Parathyroid adenoma (tissue), 2 donors: Measurements from ENCODE around the gene KRTAP12-3.

ENCODE experiments used
- H2AFZ ChIP-seq: fragments of 300-600 bp; sonication (generic); one replicate; pipeline ENCODE4 v1.7.0; 2017; ENCODE audit warnings: antibody characterized with exemption, mild to moderate bottlenecking
- H3K27ac ChIP-seq: fragments of 300-600 bp; sonication (generic); one replicate; pipeline ENCODE4 v1.7.0; 2017
- H3K27me3 ChIP-seq: fragments of 300-600 bp; sonication (generic); one replicate; pipeline ENCODE4 v1.7.0; 2017; ENCODE audit warnings: low read length; ENCODE audit not compliant: control insufficient read depth, insufficient read depth
- H3K36me3 ChIP-seq: fragments of 300-600 bp; sonication (generic); one replicate; pipeline ENCODE4 v1.7.0; 2017; ENCODE audit warnings: low read length; ENCODE audit not compliant: control insufficient read depth, insufficient read depth
- H3K4me1 ChIP-seq: fragments of 300-600 bp; sonication (generic); one replicate; pipeline ENCODE4 v1.7.0; 2017; ENCODE audit warnings: control low read depth
- H3K4me2 ChIP-seq: fragments of 300-600 bp; sonication (generic); one replicate; pipeline ENCODE4 v1.7.0; 2017; ENCODE audit warnings: low read length
- H3K4me3 ChIP-seq: fragments of 300-600 bp; sonication (generic); one replicate; pipeline ENCODE4 v1.7.0; 2017; ENCODE audit warnings: low read depth, low read length
- H3K79me2 ChIP-seq: fragments of 300-600 bp; sonication (generic); one replicate; pipeline ENCODE4 v1.7.0; 2017; ENCODE audit warnings: control low read depth
- H3K9ac ChIP-seq: fragments of 300-600 bp; sonication (generic); one replicate; pipeline ENCODE4 v1.7.0; 2017; ENCODE audit warnings: mild to moderate bottlenecking
- H3K9me3 ChIP-seq: fragments of 300-600 bp; sonication (generic); one replicate; pipeline ENCODE4 v1.7.0; 2017; ENCODE audit warnings: low read length; ENCODE audit not compliant: control insufficient read depth
- TF ChIP-seq, protein P1 (sequence below): fragments of 300-600 bp; sonication (generic); IDR thresholded peaks from one replicate; pipeline ENCODE4 v1.7.0; 2017; ENCODE audit warnings: antibody characterized with exemption, mild to moderate bottlenecking
- donor health status: primary hyperparathyroidism.

The KRTAP12-3 gene

DNA sequence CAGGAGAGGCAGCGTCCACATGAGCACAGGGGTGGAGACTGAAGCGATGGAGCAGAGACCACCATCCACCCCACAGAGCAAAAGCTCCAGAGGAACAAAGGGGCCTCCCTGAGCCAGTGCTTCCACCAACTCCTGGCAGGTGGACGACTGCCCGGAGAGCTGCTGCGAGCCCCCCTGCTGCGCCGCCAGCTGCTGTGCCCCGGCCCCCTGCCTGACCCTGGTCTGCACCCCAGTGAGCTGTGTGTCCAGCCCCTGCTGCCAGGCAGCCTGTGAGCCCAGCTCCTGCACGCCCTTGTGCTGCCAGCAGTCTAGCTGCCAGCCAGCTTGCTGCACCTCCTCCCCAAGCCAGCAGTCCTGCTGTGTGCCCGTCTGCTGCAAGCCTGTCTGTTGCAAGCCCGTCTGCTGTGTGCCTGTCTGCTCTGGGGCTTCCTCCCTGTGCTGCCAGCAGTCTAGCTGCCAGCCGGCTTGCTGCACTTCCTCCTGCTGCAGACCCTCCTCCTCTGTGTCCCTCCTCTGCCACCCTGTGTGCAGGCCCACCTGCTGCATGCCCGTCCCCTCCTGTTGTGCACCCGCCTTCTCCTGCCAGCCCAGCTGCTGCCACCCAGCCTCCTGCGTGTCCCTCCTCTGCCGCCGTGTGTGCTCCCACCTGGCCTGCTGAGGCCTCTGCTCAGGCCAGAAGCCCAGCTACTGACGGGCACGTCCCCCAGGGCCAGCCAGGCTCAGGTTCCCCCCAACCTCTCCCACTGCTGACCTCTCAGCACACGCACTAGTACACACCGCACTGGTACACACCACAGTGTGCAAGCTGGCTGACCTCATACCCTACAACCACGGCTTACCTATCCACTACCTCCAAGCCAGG is 44.6 kb downstream of the KRTAP12-3 start:
- no peak overlapping the region for H3K4me2 ChIP-seq
- no peak overlapping the region for H2AFZ ChIP-seq
- H3K4me1 ChIP-seq, result no peaks in the 10 kb centered on the region
- H3K79me2 ChIP-seq, result no peaks in the 10 kb centered on the region
- no peak overlapping the region for H3K27ac ChIP-seq
- no peaks in the 10 kb centered on the region for H3K27me3 ChIP-seq
- H3K9me3 ChIP-seq, result no peaks in the 10 kb centered on the region
- no peaks in the 10 kb centered on the region for H3K36me3 ChIP-seq
- H3K4me3 ChIP-seq, result no peak overlapping the region
- TF ChIP-seq, protein P1, sequence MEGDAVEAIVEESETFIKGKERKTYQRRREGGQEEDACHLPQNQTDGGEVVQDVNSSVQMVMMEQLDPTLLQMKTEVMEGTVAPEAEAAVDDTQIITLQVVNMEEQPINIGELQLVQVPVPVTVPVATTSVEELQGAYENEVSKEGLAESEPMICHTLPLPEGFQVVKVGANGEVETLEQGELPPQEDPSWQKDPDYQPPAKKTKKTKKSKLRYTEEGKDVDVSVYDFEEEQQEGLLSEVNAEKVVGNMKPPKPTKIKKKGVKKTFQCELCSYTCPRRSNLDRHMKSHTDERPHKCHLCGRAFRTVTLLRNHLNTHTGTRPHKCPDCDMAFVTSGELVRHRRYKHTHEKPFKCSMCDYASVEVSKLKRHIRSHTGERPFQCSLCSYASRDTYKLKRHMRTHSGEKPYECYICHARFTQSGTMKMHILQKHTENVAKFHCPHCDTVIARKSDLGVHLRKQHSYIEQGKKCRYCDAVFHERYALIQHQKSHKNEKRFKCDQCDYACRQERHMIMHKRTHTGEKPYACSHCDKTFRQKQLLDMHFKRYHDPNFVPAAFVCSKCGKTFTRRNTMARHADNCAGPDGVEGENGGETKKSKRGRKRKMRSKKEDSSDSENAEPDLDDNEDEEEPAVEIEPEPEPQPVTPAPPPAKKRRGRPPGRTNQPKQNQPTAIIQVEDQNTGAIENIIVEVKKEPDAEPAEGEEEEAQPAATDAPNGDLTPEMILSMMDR, result no peak
- H3K9ac ChIP-seq, result no peak overlapping the region

DNA sequence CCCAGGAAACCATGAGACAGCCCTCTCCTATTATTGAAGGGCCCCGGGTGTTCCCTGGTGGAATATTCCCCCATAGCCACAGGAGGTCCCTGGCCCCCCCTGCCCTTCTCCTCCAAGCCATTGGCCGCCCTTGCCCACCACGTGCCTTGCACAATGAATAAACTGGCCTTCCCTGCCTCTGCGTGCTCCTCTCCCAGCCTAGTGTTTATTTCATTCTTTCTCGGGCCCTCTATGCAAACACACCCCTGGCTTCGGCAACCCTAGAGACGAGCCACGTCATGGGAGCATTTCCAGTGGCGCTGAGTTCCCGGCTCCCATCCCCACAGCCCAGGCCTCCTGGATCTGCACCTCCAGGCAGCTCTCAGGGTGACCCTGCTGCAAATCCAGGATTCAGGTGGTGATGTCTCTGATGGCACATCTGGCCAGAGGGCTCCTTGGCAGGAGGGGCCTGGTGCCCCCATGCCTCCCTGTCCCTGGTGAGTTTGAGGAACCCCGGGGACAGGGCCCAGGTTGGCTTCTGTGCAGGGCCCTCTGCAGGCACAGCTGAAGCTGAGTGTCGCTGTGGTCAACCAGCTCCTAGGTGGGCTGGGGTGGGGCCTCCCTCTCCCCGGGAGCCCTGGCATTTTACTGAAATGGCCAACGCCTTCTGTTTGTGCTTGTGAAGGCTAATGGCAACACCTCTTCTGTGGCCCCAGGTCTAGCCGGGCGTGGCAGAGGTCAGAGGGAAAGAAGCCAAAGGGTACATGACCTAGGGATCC is 45.4 kb downstream of the KRTAP12-3 start:
- no peaks in the 10 kb centered on the region for H3K79me2 ChIP-seq
- no peak overlapping the region for H2AFZ ChIP-seq
- H3K9me3 ChIP-seq, result no peaks in the 10 kb centered on the region
- no peak overlapping the region for H3K9ac ChIP-seq
- no peaks in the 10 kb centered on the region for H3K27me3 ChIP-seq
- H3K4me2 ChIP-seq, result no peak overlapping the region
- no peak overlapping the region for H3K27ac ChIP-seq
- H3K4me1 ChIP-seq, result no peaks in the 10 kb centered on the region
- H3K4me3 ChIP-seq, result no peak overlapping the region
- TF ChIP-seq, protein P1, result no peak
- no peaks in the 10 kb centered on the region for H3K36me3 ChIP-seq

DNA sequence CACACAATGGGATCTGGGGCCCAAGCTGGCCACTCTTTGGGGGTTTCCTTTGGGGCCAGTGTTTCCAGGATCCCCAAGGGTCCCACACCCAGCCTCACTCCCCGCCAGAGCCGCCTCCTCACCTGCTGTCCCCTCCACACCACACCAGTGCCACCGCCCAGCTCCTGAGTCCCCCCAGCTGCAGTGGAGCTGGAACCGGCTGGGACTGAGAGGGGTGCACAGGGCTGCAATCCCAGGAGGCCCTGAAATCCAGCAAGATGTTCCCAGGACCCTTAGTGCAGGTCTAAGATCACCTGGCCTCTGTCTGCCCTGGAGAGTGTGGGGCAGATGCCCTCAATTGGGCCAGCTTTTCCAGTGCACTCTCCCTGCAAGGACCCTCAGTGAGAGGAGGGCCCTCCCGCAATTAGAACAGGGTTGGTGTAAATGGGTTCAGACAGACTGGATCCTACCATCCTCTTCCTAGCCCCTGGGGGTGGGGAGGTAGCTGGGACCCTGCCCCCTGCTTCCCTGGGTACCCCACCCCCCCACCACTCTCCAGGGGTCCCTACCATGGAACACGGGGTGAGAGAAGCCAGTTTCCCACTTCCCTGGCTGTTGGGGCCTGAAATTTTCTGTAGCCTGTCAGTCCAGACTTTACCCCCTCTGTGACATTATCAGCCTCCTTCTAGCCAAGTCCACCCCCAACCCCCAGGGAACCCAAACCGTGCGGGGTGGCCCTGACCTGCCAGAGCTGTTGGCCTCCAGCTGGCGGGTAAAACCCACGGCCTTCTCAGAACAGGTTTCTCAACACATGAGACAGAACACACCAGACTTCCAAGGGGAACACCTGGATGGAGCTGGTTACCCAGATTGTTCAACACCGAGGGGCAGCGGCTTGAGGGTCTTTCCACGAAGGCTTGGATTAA is 46.3 kb downstream of the KRTAP12-3 start:
- H2AFZ ChIP-seq, result no peak overlapping the region
- H3K27me3 ChIP-seq, result no peaks in the 10 kb centered on the region
- H3K36me3 ChIP-seq, result no peaks in the 10 kb centered on the region
- TF ChIP-seq, protein P1, result no peak
- H3K4me3 ChIP-seq, result no peak overlapping the region
- no peaks in the 10 kb centered on the region for H3K4me1 ChIP-seq
- no peak overlapping the region for H3K27ac ChIP-seq
- H3K79me2 ChIP-seq, result no peaks in the 10 kb centered on the region
- H3K9ac ChIP-seq, result no peak overlapping the region
- H3K4me2 ChIP-seq, result no peak overlapping the region
- no peaks in the 10 kb centered on the region for H3K9me3 ChIP-seq

DNA sequence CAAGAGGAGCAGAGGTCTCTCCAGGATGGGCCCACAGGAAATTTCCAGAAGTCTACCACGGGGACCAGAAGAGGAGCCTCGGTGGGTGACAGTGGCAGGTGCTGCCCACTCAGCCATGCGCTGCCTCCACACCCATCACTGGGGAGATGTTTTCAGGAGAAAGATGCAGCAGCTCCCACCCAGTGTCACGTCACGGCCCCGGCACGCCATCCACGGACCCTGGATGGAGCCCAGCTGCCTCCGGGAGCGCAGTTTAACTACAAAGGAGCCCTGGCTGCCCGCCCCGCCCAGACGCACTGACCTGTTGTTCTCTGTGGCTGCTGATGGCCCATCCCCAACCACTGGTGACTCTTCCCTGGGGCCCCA is 46.9 kb downstream of the KRTAP12-3 start:
- no peak overlapping the region for H2AFZ ChIP-seq
- no peak overlapping the region for H3K4me2 ChIP-seq
- no peaks in the 10 kb centered on the region for H3K9me3 ChIP-seq
- H3K79me2 ChIP-seq, result no peaks in the 10 kb centered on the region
- no peaks in the 10 kb centered on the region for H3K4me1 ChIP-seq
- H3K27ac ChIP-seq, result no peak overlapping the region
- no peaks in the 10 kb centered on the region for H3K27me3 ChIP-seq
- TF ChIP-seq, protein P1, result no peak
- no peaks in the 10 kb centered on the region for H3K36me3 ChIP-seq
- H3K4me3 ChIP-seq, result no peak overlapping the region
- no peak overlapping the region for H3K9ac ChIP-seq
